ENCODE data around the gene LASP1. TPM values are rescaled to one million over a fixed set of nuclear protein-coding genes. Genes with fewer than 3 reads are reported as not detected.
"Not testable (repeated sequence)": the region's sequence is repeated elsewhere in the genome, so short reads cannot be mapped to it uniquely, and the experiment has no call there.

The LASP1 gene
- total RNA-seq, 4 donors from 2014 or later: 51.8 to 76.2 (median 63.9) TPM

GRCh38 chr17:38848939-38849605, 20.8 kb upstream of the LASP1 start:
- WGBS, 2 donors: 70 to 71% methylated on average over 16 of the region's 16 CpGs
- TF ChIP-seq CTCF (IDR thresholded peaks at IDR 0.05): no peak
- no peak for TF ChIP-seq POLR2A (IDR thresholded peaks at IDR 0.05)
- H3K4me3 ChIP-seq (ENCODE audit: low read depth, poor library complexity, severe bottlenecking): no peak overlapping the region
- no peak for DNase-seq (ENCODE audit: low spot score in 2 of 2)
- intact Hi-C loops (cut with DNase I; ENCODE audit: low total_unique reads): no loop called here

DNA sequence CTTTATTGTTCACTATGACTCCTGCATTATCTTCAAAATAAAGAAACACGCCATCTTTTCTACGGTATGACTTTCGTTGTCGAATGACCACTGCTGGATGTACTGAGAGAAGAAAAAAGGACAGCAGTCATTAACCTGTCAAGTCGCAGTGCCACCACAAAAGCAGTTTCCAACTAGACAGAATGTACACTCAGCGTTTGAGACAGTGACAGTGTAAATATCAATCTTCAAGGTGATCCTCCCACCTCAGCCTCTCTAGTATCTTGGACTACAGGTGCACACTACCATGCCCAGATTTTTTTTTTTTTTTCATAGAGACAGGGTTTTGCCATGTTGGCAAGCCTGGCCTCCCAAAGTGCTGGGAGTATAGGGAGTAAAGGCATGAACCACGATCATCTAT, 19.5 kb upstream of the LASP1 start:
- intact Hi-C loops (cut with DNase I; ENCODE audit: low total_unique reads): no loop called here
- no peak overlapping the region for H3K4me3 ChIP-seq (ENCODE audit: low read depth, poor library complexity, severe bottlenecking)
- WGBS, 2 donors: 69 to 74% methylated on average over 7 of the region's 7 CpGs
- no peak for DNase-seq (ENCODE audit: low spot score in 2 of 2)
- TF ChIP-seq POLR2A (IDR thresholded peaks at IDR 0.05): no peak

DNA sequence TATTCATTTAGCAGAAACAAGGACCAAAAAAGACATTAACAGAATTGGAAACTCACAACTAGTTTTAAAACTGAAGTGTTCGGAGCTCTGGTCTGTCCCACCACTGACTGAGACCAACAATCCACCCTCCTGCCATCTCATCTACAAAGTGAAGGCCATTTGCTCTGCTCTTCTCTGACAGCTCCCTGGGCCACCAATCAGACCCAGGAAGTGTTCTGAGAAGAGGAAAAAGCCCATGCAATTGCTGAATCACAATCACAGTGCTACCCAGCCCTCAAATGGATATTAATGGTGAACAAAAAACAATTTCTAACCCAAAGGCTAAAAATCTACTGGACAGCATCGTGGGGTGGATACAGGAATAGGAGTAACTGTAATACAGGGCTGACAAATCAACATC, 18.4 kb upstream of the LASP1 start:
- no peak for DNase-seq (ENCODE audit: low spot score in 2 of 2)
- no peak overlapping the region for H3K4me3 ChIP-seq (ENCODE audit: low read depth, poor library complexity, severe bottlenecking)
- 39 to 50% methylated on average over 2 of the region's 2 CpGs for WGBS, 2 donors
- intact Hi-C loops (cut with DNase I; ENCODE audit: low total_unique reads): no loop called here
- TF ChIP-seq CTCF (IDR thresholded peaks at IDR 0.05) (no peak), POLR2A (IDR thresholded peaks at IDR 0.05) (no peak)

- DNase-seq (ENCODE audit: low spot score in 2 of 2): no peak
- WGBS, 2 donors: 1 to 2% methylated on average over 19 of the region's 19 CpGs
- TF ChIP-seq POLR2A (IDR thresholded peaks at IDR 0.05) (no peak), CTCF (IDR thresholded peaks at IDR 0.05) (no peak)
- intact Hi-C loops (cut with DNase I; ENCODE audit: low total_unique reads): no loop called here
- H3K4me3 ChIP-seq (ENCODE audit: low read depth, poor library complexity, severe bottlenecking): peak overlapping the region; percentile 69
These were observed 17.0 kb upstream of the LASP1 start for GRCh38 chr17:38852771-38853291.

- peak in 1 of 2 donors; percentile 36 for TF ChIP-seq POLR2A (IDR thresholded peaks at IDR 0.05)
- no peak for TF ChIP-seq CTCF (IDR thresholded peaks at IDR 0.05)
- peak within 1 kb of the TSS; percentile 69 for H3K4me3 ChIP-seq (ENCODE audit: low read depth, poor library complexity, severe bottlenecking)
- DNase-seq (ENCODE audit: low spot score in 2 of 2): peak; percentile 97 to 98
- WGBS, 2 donors: 0 to 1% methylated on average over 48 of the region's 48 CpGs
- intact Hi-C loops (cut with DNase I; ENCODE audit: low total_unique reads): no loop called here
These were observed 16.3 kb upstream of the LASP1 start, which contains the start of gene RPL23 for GRCh38 chr17:38853292-38854219. Gene RPL23 (minus strand): TSS chr17:38853721. CDS start chr17:38853710, 11 bp downstream.

GRCh38 chr17:38855101-38855714, 14.7 kb upstream of the LASP1 start:
- WGBS, 2 donors: 83 to 86% methylated on average over 28 of the region's 28 CpGs
- DNase-seq (ENCODE audit: low spot score in 2 of 2); H3K4me3 ChIP-seq (ENCODE audit: low read depth, poor library complexity, severe bottlenecking); intact Hi-C loops (cut with DNase I; ENCODE audit: low total_unique reads): not testable (repeated sequence)
